ENCODE results near the gene CCDC87. TPM values are rescaled to one million over a fixed set of nuclear protein-coding genes. Genes with fewer than 3 reads are reported as not detected.
A peak's percentile ranks its signal among the peaks of the same experiment; 100 is the strongest.
"Not testable (repeated sequence)": the region's sequence is repeated elsewhere in the genome, so short reads cannot be mapped to it uniquely, and the experiment has no call there.

The CCDC87 gene
- total and polyA plus RNA-seq, 2 of the 8 experiments (the other 6 are each of a cell fraction or from before 2014, with no cell fraction given) = 0.32 to 0.99 TPM

- not testable (repeated sequence) for DNase-seq (ENCODE audit: low read depth in 1 of 2, low spot score in 2 of 2)
- peak overlapping the region; percentile 93 for H3K27ac ChIP-seq (ENCODE audit: low read depth, low read length)
- TF ChIP-seq TAF1 (IDR thresholded peaks at IDR 0.05; ENCODE audit: low read depth, low read length) (peak; percentile 78), ATF2 (IDR thresholded peaks at IDR 0.05; ENCODE audit: low read length) (peak; percentile 81; the same call in 1 of the 2 replicates), JUND (IDR thresholded peaks at IDR 0.05; ENCODE audit: low read length) (peak; percentile 22; the same call in 1 of the 2 replicates), TBP (IDR thresholded peaks at IDR 0.05; ENCODE audit: low read depth, low read length) (peak; percentile 88), SP1 (IDR thresholded peaks at IDR 0.05; ENCODE audit: low read depth, low read length) (peak; percentile 71; the same call in 1 of the 2 replicates), POLR2A (IDR thresholded peaks at IDR 0.05; ENCODE audit: control extremely low read depth in 1 of 2, low read depth in 2 of 2, low read length in 2 of 2) (peak; percentile 68 to 75), SRF (IDR thresholded peaks at IDR 0.05; ENCODE audit: low read depth, low read length) (peak; percentile 90), TAF7 (optimal IDR thresholded peaks at IDR 0.05; ENCODE audit: borderline replicate concordance, low read depth, low read length) (peak; percentile 22)
Observed at GRCh38 chr11:66582565-66583147, 10.2 kb downstream of the CCDC87 start.

More at GRCh38 chr11:66582565-66583147, 10.2 kb downstream of the CCDC87 start:
- H3K27me3 ChIP-seq (replicated peaks in 1 of 4; ENCODE audit: control insufficient read depth in 3 of 4, extremely low read depth in 1 of 4, insufficient read depth in 3 of 4, low read length in 3 of 4); H4K91ac ChIP-seq (replicated peaks; ENCODE audit: insufficient read length, low read length); H3K9me3 ChIP-seq (ENCODE audit: insufficient read depth in 2 of 2, low read depth in 1 of 2, low read length in 1 of 2); H2BK15ac ChIP-seq (ENCODE audit: low read length); H4K5ac ChIP-seq (ENCODE audit: insufficient read length, low read depth, low read length); H2AK5ac ChIP-seq (ENCODE audit: low read depth, low read length); H3K79me1 ChIP-seq (ENCODE audit: low read depth, low read length); H2BK120ac ChIP-seq (replicated peaks; ENCODE audit: low read depth, low read length); H3K23me2 ChIP-seq (ENCODE audit: low read depth, low read length); H3K4ac ChIP-seq (replicated peaks; ENCODE audit: insufficient read length, low read depth, low read length); H3K23ac ChIP-seq (ENCODE audit: insufficient read length); H3K4me2 ChIP-seq (ENCODE audit: insufficient read depth in 1 of 2, low read depth in 2 of 2, low read length in 2 of 2); H2AFZ ChIP-seq (ENCODE audit: low read length); H3K4me3 ChIP-seq (ENCODE audit: extremely low read depth in 1 of 4, insufficient read depth in 2 of 4, low read depth in 3 of 4, low read length in 4 of 4); H4K20me1 ChIP-seq (replicated peaks in 1 of 2; ENCODE audit: control insufficient read depth in 1 of 2, insufficient read depth in 2 of 2, low read length in 2 of 2); H2BK5ac ChIP-seq (ENCODE audit: low read depth, low read length); H2BK12ac ChIP-seq (ENCODE audit: low read depth, low read length); H2BK20ac ChIP-seq (ENCODE audit: low read length); H3K36me3 ChIP-seq (ENCODE audit: control insufficient read depth in 2 of 4, insufficient read depth in 4 of 4, low read length in 3 of 4); H3K14ac ChIP-seq (ENCODE audit: insufficient read length); H4K8ac ChIP-seq (ENCODE audit: extremely low read depth, insufficient read depth, low read length); H3K56ac ChIP-seq (replicated peaks; ENCODE audit: insufficient read length, low read depth, low read length); H3K18ac ChIP-seq (ENCODE audit: extremely low read depth, low read length); H3K4me1 ChIP-seq (replicated peaks in 1 of 4; ENCODE audit: control insufficient read depth in 3 of 4, insufficient read depth in 4 of 4, low read length in 3 of 4); H3K79me2 ChIP-seq (ENCODE audit: control insufficient read depth in 1 of 2, insufficient read depth in 2 of 2, low read length in 2 of 2): not testable (repeated sequence)
- CTCF ChIA-PET (ENCODE audit: partially characterized antibody) = interaction anchor here (2.0 to 6.2 kb wide), 2 partner anchors 10 to 14 kb away, joined by 9 to 46 read pairs; partner anchors contain the start of genes CCDC87, CCS and CTSF
- 37% methylated on average over 3 of the region's 3 CpGs; no CpG with 5 or more reads in 1 of the 2 experiments for WGBS, 2 experiments (ENCODE audit: extremely low coverage in 1 of 2, insufficient coverage in 1 of 2, insufficient read length in 1 of 2, insufficient replicate concordance in 2 of 2, low coverage in 1 of 2, low lambda C conversion rate in 2 of 2, missing lambda C conversion rate in 1 of 2)
- POLR2A ChIA-PET (ENCODE audit: partially characterized antibody) = interaction anchor here (1.2 to 6.8 kb wide), 8 partner anchors 10 to 91 kb away, joined by 3 to 51 read pairs (median 12); partner anchors contain the start of genes CCDC87, CCS, CTSF and RBM14
- FAIRE-seq = peak; percentile 74
- H3K9ac ChIP-seq (replicated peaks in 1 of 4; ENCODE audit: extremely low read depth in 1 of 4, low read depth in 3 of 4, low read length in 3 of 4) = peak overlapping the region in 2 of 4 experiments; percentile 75 to 76; a peak in 2 of 7 replicates
